HepG2 (cell line): ENCODE results near the gene NEMF. TPM values are rescaled to one million over a fixed set of nuclear protein-coding genes. Genes with fewer than 3 reads are reported as not detected.

Experiments
- CC2D1A ChIP-seq: sonication (generic); formaldehyde crosslinking; IDR thresholded peaks from 2 replicates; pipeline ENCODE4 v1.8.1; 2023; ENCODE audit warnings: mild to moderate bottlenecking, missing genetic modification reagents
- GABPA ChIP-seq, 2 experiments: IDR thresholded peaks; 2 replicates each; pipeline ENCODE4 v1.6.1; 2011 to 2016; ENCODE audit warnings: low read depth in 2 of 2, low read length in 1 of 2, missing biosample characterization in 1 of 2, missing genetic modification characterization in 1 of 2
- HNRNPL ChIP-seq: fragments of 200-400 bp; formaldehyde crosslinking; IDR thresholded peaks from 2 replicates; pipeline ENCODE4 v1.6.1; 2017; ENCODE audit warnings: mild to moderate bottlenecking, low read depth, low read length
- HOXA5 ChIP-seq: sonication (generic); formaldehyde crosslinking; IDR thresholded peaks from 2 replicates; pipeline ENCODE4 v1.4.0; 2020; ENCODE audit warnings: missing genetic modification reagents
- KDM5B ChIP-seq: sonication (generic); formaldehyde crosslinking; IDR thresholded peaks from 2 replicates; pipeline ENCODE4 v1.4.0; 2020; ENCODE audit warnings: missing genetic modification reagents, mild to moderate bottlenecking, borderline replicate concordance
- RARG ChIP-seq: sonication (generic); formaldehyde crosslinking; IDR thresholded peaks from 2 replicates; pipeline ENCODE4 v1.4.0; 2020; ENCODE audit warnings: low read depth, mild to moderate bottlenecking, missing genetic modification reagents
- THAP8 ChIP-seq: sonication (generic); formaldehyde crosslinking; IDR thresholded peaks from 2 replicates; pipeline ENCODE4 v1.5.1; 2020; ENCODE audit warnings: missing genetic modification reagents, mild to moderate bottlenecking, borderline replicate concordance
- TP53 ChIP-seq: sonication (generic); formaldehyde crosslinking; conservative IDR thresholded peaks from 2 replicates; pipeline ENCODE4 v1.4.0; 2020; ENCODE audit warnings: missing genetic modification reagents
- ZBTB10 ChIP-seq: sonication (generic); formaldehyde crosslinking; IDR thresholded peaks from 2 replicates; pipeline ENCODE4 v1.4.0; 2020; ENCODE audit warnings: missing genetic modification reagents, borderline replicate concordance
- ZFY ChIP-seq: sonication (generic); formaldehyde crosslinking; IDR thresholded peaks from 2 replicates; pipeline ENCODE4 v1.4.0; 2020; ENCODE audit warnings: missing genetic modification reagents
- ZNF264 ChIP-seq: sonication (generic); formaldehyde crosslinking; IDR thresholded peaks from 2 replicates; pipeline ENCODE4 v1.4.0; 2020; ENCODE audit warnings: missing genetic modification reagents
- ZNF367 ChIP-seq: sonication (generic); formaldehyde crosslinking; IDR thresholded peaks from 2 replicates; pipeline ENCODE4 v1.4.0; 2020; ENCODE audit warnings: missing genetic modification reagents, borderline replicate concordance
- ZSCAN29 ChIP-seq: sonication (generic); formaldehyde crosslinking; conservative IDR thresholded peaks from 2 replicates; pipeline ENCODE4 v1.4.0; 2020; ENCODE audit warnings: mild to moderate bottlenecking, missing genetic modification reagents
- polyA plus RNA-seq, 8 experiments: library from polyadenylated mRNA; depleted of rRNA in 3 of 8; stranded (reverse) in 7 of 8; unstranded in 1 of 8; fragments of >200 nt; fragmentation: Illumina TruSeq in 4 of 8; extraction: Trizol in 4 of 8; gene quantifications; 2 replicates each; pipeline versions ENCODE4 v1.2.1 to v1.2.3, GENCODE V29; 2011 to 2016; ENCODE audit warnings: low read depth in 4 of 8, missing spikeins in 1 of 8, mixed read lengths in 1 of 8; ENCODE audit not compliant: insufficient read depth in 1 of 8
- total RNA-seq, 5 experiments: library from RNA; depleted of rRNA; stranded (reverse); fragments of >200 nt; fragmentation: Illumina TruSeq; extraction: Trizol; gene quantifications; 2 replicates each; pipeline ENCODE4 v1.2.3, GENCODE V29; 2016; ENCODE audit warnings: low read depth in 1 of 5
- TF ChIP-seq, protein P1 (sequence below): sonication (generic); formaldehyde crosslinking; IDR thresholded peaks from 2 replicates; pipeline ENCODE4 v1.8.1; 2023; ENCODE audit warnings: mild to moderate bottlenecking, moderate library complexity, missing genetic modification reagents
- TF ChIP-seq, protein P2 (sequence below): IDR thresholded peaks from 2 replicates; pipeline ENCODE4 v1.6.1; 2016; ENCODE audit warnings: missing genetic modification reagents, missing compliant biosample characterization
- TF ChIP-seq, protein P3 (sequence below): IDR thresholded peaks from 2 replicates; pipeline ENCODE4 v1.6.1; 2016; ENCODE audit warnings: missing biosample characterization, missing genetic modification reagents, low read depth
- TF ChIP-seq, protein P4 (sequence below): sonication (generic); formaldehyde crosslinking; IDR thresholded peaks from 2 replicates; pipeline ENCODE4 v1.4.0; 2020; ENCODE audit warnings: missing genetic modification reagents

Gene NEMF
- total and polyA plus RNA-seq, 2 of the 13 experiments (the other 11 are each of a cell fraction or from before 2014, with no cell fraction given) = 21.3 to 57.9 TPM

GRCh38 chr14:49852301-49853157, at the start of gene NEMF (continued):
- 0 out of 2 replicates have a peak, but pooled peaks have one; percentile 13 for TF ChIP-seq ZBTB10 (CRISPR knock-in tag)
- peak; percentile 42; the same call in 1 of the 2 replicates for TF ChIP-seq HOXA5
- TF ChIP-seq, protein P1, sequence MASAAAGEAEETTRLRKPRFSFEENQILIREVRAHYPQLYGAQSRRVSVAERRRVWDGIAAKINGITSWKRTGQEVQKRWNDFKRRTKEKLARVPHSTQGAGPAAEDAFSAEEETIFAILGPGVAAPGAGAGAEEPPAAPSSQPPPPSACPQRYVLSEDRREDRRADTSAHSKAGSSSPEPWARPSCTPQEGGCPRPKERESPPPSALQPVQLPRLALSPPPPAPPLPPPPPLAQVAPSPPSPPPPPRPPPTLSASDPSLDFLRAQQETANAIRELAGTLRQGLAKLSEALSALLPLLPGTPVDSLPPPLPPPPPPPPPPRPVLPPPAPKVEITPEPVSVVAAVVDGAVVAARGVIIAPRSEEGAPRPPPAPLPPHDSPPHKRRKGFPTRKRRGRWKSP (CRISPR knock-in tag) = peak; percentile 77; the same call in 1 of the 2 replicates
- no peak for TF ChIP-seq GABPA (IDR thresholded peaks at IDR 0.05; ENCODE audit: low read depth, low read length)
- TF ChIP-seq GABPA (CRISPR knock-in tag; IDR thresholded peaks at IDR 0.05; ENCODE audit: low read depth) = peak; percentile 54
- 0 out of 2 replicates have a peak, but pooled peaks have one; percentile 15 for TF ChIP-seq ZSCAN29
- TF ChIP-seq, protein P2, sequence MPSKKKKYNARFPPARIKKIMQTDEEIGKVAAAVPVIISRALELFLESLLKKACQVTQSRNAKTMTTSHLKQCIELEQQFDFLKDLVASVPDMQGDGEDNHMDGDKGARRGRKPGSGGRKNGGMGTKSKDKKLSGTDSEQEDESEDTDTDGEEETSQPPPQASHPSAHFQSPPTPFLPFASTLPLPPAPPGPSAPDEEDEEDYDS (CRISPR knock-in tag) = peak; percentile 23; the same call in 1 of the 2 replicates
- no peak for TF ChIP-seq THAP8 (CRISPR knock-in tag)
- no peak for TF ChIP-seq RARG (CRISPR knock-in tag)
- TF ChIP-seq HNRNPL = no peak; the same call in 1 of the 2 replicates
- TF ChIP-seq, protein P3, sequence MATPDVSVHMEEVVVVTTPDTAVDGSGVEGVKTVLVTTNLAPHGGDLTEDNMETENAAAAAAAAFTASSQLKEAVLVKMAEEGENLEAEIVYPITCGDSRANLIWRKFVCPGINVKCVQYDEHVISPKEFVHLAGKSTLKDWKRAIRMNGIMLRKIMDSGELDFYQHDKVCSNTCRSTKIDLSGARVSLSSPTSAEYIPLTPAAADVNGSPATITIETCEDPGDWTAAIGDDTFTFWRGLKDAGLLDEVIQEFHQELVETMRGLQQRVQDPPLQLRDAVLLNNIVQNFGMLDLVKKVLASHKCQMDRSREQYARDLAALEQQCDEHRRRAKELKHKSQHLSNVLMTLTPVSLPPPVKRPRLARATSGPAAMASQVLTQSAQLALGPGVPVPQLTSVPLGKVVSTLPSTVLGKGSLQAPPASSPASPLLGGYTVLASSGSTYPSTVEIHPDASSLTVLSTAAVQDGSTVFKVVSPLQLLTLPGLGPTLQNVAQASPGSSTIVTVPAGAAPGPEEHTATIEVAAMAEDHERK (CRISPR knock-in tag) = no peak
- TF ChIP-seq CC2D1A (CRISPR knock-in tag) = no peak
- TF ChIP-seq TP53 (CRISPR knock-in tag) = no peak
- no peak for TF ChIP-seq ZNF367 (CRISPR knock-in tag)
- peak; percentile 95 for TF ChIP-seq KDM5B
- TF ChIP-seq ZNF264 (CRISPR knock-in tag) = no peak
- TF ChIP-seq ZFY = peak; percentile 98
- TF ChIP-seq, protein P4, sequence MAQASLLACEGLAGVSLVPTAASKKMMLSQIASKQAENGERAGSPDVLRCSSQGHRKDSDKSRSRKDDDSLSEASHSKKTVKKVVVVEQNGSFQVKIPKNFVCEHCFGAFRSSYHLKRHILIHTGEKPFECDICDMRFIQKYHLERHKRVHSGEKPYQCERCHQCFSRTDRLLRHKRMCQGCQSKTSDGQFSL = no peak
